ENCODE measurements around the gene PCDHGB5.

- TF ChIP-seq EZH2 (IDR thresholded peaks at IDR 0.05) = no peak
- TF ChIP-seq CTCF (IDR thresholded peaks at IDR 0.05) = no peak
- TF ChIP-seq EZH2phosphoT487 (IDR thresholded peaks at IDR 0.05) = no peak
Measured at GRCh38 chr5:141382469-141383294, 15.1 kb upstream of the PCDHGB5 start, which contains the start of gene PCDHGA7.

All from neural progenitor cell (in vitro differentiated cells).